HepG2 (cell line): Measurements from ENCODE around the gene RNFT2. TPM values are rescaled to one million over a fixed set of nuclear protein-coding genes. Genes with fewer than 3 reads are reported as not detected.

Experiments
- CC2D1A ChIP-seq: sonication (generic); formaldehyde crosslinking; IDR thresholded peaks from 2 replicates; pipeline ENCODE4 v1.8.1; 2023; ENCODE audit warnings: mild to moderate bottlenecking, missing genetic modification reagents
- ESRRA ChIP-seq: sonication (generic); formaldehyde crosslinking; IDR thresholded peaks from 2 replicates; pipeline ENCODE4 v1.5.1; 2020; ENCODE audit warnings: mild to moderate bottlenecking, low read depth, missing genetic modification reagents
- EZH2 ChIP-seq: conservative IDR thresholded peaks from 2 replicates; pipeline ENCODE4 v1.6.1; 2012; ENCODE audit warnings: mild to moderate bottlenecking, low read depth, low read length, moderate library complexity
- HOXD1 ChIP-seq: sonication (generic); formaldehyde crosslinking; IDR thresholded peaks from 2 replicates; pipeline ENCODE4 v1.5.0; 2020; ENCODE audit warnings: missing genetic modification reagents
- KAT2B ChIP-seq: fragments of 150-350 bp; IDR thresholded peaks from 2 replicates; pipeline ENCODE4 v1.6.1; 2014; ENCODE audit warnings: low read depth, low read length, borderline replicate concordance
- MAZ ChIP-seq, 2 experiments: sonication (generic) in 1 of 2; formaldehyde crosslinking in 1 of 2; IDR thresholded peaks; 2 replicates each; pipeline versions ENCODE4 v1.5.0 to v1.6.1; 2012 to 2020; ENCODE audit warnings: low read depth in 2 of 2, mild to moderate bottlenecking in 2 of 2, borderline replicate concordance in 1 of 2, improper control_type of control experiment in 1 of 2, low read length in 1 of 2, missing genetic modification reagents in 1 of 2, moderate library complexity in 1 of 2
- SAP130 ChIP-seq: IDR thresholded peaks from 2 replicates; pipeline ENCODE4 v1.6.1; 2016; ENCODE audit warnings: low read depth
- U2AF2 ChIP-seq: fragments of 200-400 bp; formaldehyde crosslinking; IDR thresholded peaks from 2 replicates; pipeline ENCODE4 v1.6.1; 2017; ENCODE audit warnings: low read depth, mild to moderate bottlenecking, low read length
- ZC3H4 ChIP-seq: sonication (generic); formaldehyde crosslinking; IDR thresholded peaks from 2 replicates; pipeline ENCODE4 v1.4.0; 2020; ENCODE audit warnings: missing genetic modification reagents, borderline replicate concordance
- ZNF230 ChIP-seq: sonication (generic); formaldehyde crosslinking; IDR thresholded peaks from 2 replicates; pipeline ENCODE4 v1.4.0; 2020; ENCODE audit warnings: mild to moderate bottlenecking, missing genetic modification reagents
- ZNF354B ChIP-seq: sonication (generic); formaldehyde crosslinking; IDR thresholded peaks from 2 replicates; pipeline ENCODE4 v1.8.0; 2022; ENCODE audit warnings: mild to moderate bottlenecking, missing genetic modification reagents
- ZNF382 ChIP-seq: sonication (generic); formaldehyde crosslinking; IDR thresholded peaks from 2 replicates; pipeline ENCODE4 v1.5.0; 2020; ENCODE audit warnings: missing genetic modification reagents, mild to moderate bottlenecking, borderline replicate concordance
- ZNF678 ChIP-seq: sonication (generic); formaldehyde crosslinking; IDR thresholded peaks from 2 replicates; pipeline ENCODE4 v1.4.0; 2020; ENCODE audit warnings: mild to moderate bottlenecking, missing genetic modification reagents
- ZNF747 ChIP-seq: sonication (generic); formaldehyde crosslinking; IDR thresholded peaks from 2 replicates; pipeline ENCODE4 v1.8.1; 2023; ENCODE audit warnings: missing genetic modification reagents, mild to moderate bottlenecking, borderline replicate concordance
- polyA plus RNA-seq, 8 experiments: library from polyadenylated mRNA; depleted of rRNA in 3 of 8; stranded (reverse) in 7 of 8; unstranded in 1 of 8; fragments of >200 nt; fragmentation: Illumina TruSeq in 4 of 8; extraction: Trizol in 4 of 8; gene quantifications; 2 replicates each; pipeline versions ENCODE4 v1.2.1 to v1.2.3, GENCODE V29; 2011 to 2016; ENCODE audit warnings: low read depth in 4 of 8, missing spikeins in 1 of 8, mixed read lengths in 1 of 8; ENCODE audit not compliant: insufficient read depth in 1 of 8
- total RNA-seq, 5 experiments: library from RNA; depleted of rRNA; stranded (reverse); fragments of >200 nt; fragmentation: Illumina TruSeq; extraction: Trizol; gene quantifications; 2 replicates each; pipeline ENCODE4 v1.2.3, GENCODE V29; 2016; ENCODE audit warnings: low read depth in 1 of 5
- TF ChIP-seq, protein P1 (sequence below): sonication (generic); formaldehyde crosslinking; IDR thresholded peaks from 2 replicates; pipeline ENCODE4 v1.4.0; 2020; ENCODE audit warnings: mild to moderate bottlenecking, missing genetic modification reagents
- TF ChIP-seq, protein P2 (sequence below): sonication (generic); formaldehyde crosslinking; IDR thresholded peaks from 2 replicates; pipeline ENCODE4 v1.8.0; 2022; ENCODE audit warnings: mild to moderate bottlenecking, missing genetic modification reagents, moderate library complexity
- TF ChIP-seq, protein P3 (sequence below): sonication (generic); formaldehyde crosslinking; IDR thresholded peaks from 2 replicates; pipeline ENCODE4 v1.8.1; 2023; ENCODE audit warnings: mild to moderate bottlenecking, inconsistent platforms, moderate library complexity, missing genetic modification reagents, borderline replicate concordance
- TF ChIP-seq, protein P4 (sequence below): sonication (generic); formaldehyde crosslinking; IDR thresholded peaks from 2 replicates; pipeline ENCODE4 v1.8.1; 2022; ENCODE audit warnings: mild to moderate bottlenecking, missing genetic modification reagents
- TF ChIP-seq, protein P5 (sequence below): sonication (generic); formaldehyde crosslinking; IDR thresholded peaks from 2 replicates; pipeline ENCODE4 v1.5.1; 2020; ENCODE audit warnings: mild to moderate bottlenecking, missing genetic modification reagents, moderate library complexity

Gene RNFT2
- total and polyA plus RNA-seq, 2 of the 13 experiments (the other 11 are each of a cell fraction or from before 2014, with no cell fraction given) = 3.3 to 8.3 TPM

DNA sequence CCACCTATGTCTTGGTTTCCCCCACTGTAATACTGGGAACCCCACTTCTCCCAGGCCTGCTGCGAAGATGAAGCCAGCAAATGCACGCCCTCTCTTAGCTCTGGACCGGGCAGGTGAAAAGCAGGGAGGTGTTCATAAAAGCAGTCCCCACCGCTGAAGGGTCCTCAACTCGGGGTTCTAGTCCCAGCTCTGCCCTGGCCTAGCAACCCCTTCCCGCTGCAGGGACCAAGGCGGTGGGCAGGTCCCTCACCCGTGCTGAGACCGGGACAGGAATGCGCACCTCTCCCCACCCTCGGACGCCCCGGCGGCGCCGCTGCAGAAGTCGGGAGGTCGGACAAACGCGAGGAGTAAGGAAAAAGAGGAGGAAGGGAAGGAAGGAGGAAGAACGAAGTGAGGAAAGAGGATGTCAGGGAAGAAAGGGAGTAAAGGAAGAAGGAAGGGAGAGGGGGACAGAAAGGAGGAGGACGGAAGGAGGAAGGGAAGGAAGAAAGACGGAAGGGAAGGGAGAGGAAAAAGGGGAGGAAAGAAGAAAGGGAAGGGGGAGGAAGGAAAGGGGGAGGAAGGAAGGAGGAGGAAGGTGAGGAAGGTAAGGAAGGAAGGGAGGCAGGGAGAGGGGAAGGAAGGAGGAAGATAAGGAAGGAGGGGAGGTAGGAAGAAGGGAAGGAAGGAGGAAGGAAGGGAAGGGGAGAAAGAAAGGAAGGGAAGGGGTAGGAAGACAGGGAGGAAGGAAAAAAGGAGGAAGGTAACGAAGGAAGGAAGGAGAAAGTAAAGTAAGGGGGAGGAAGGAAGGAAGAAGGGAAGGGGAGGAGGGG, 947 bp upstream of the RNFT2 start (continued):
- TF ChIP-seq, protein P1, sequence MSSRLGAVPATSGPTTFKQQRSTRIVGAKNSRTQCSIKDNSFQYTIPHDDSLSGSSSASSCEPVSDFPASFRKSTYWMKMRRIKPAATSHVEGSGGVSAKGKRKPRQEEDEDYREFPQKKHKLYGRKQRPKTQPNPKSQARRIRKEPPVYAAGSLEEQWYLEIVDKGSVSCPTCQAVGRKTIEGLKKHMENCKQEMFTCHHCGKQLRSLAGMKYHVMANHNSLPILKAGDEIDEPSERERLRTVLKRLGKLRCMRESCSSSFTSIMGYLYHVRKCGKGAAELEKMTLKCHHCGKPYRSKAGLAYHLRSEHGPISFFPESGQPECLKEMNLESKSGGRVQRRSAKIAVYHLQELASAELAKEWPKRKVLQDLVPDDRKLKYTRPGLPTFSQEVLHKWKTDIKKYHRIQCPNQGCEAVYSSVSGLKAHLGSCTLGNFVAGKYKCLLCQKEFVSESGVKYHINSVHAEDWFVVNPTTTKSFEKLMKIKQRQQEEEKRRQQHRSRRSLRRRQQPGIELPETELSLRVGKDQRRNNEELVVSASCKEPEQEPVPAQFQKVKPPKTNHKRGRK = peak; percentile 97; the same call in 1 of the 2 replicates
- TF ChIP-seq ZNF230 (CRISPR knock-in tag) = no peak
- no peak for TF ChIP-seq EZH2
- no peak for TF ChIP-seq ZNF382 (CRISPR knock-in tag)
- TF ChIP-seq, protein P2, sequence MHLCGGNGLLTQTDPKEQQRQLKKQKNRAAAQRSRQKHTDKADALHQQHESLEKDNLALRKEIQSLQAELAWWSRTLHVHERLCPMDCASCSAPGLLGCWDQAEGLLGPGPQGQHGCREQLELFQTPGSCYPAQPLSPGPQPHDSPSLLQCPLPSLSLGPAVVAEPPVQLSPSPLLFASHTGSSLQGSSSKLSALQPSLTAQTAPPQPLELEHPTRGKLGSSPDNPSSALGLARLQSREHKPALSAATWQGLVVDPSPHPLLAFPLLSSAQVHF (CRISPR knock-in tag) = 0 out of 2 replicates have a peak, but pooled peaks have one; percentile 28
- TF ChIP-seq KAT2B = no peak
- no peak for TF ChIP-seq ZC3H4 (CRISPR knock-in tag)
- no peak for TF ChIP-seq HOXD1
- no peak for TF ChIP-seq CC2D1A (CRISPR knock-in tag)
- 0 out of 2 replicates have a peak, but pooled peaks have one; percentile 5 for TF ChIP-seq ZNF747 (CRISPR knock-in tag)
- TF ChIP-seq U2AF2 = peak; percentile 88; the same call in 1 of the 2 replicates
- TF ChIP-seq, protein P3, sequence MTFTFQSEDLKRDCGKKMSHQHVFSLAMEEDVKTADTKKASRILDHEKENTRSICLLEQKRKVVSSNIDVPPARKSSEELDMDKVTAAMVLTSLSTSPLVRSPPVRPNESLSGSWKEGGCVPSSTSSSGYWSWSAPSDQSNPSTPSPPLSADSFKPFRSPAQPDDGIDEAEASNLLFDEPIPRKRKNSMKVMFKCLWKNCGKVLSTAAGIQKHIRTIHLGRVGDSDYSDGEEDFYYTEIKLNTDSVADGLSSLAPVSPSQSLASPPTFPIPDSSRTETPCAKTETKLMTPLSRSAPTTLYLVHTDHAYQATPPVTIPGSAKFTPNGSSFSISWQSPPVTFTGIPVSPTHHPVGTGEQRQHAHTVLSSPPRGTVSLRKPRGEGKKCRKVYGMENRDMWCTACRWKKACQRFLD = no peak
- no peak for TF ChIP-seq MAZ (IDR thresholded peaks at IDR 0.05; ENCODE audit: borderline replicate concordance, low read depth, low read length)
- TF ChIP-seq MAZ (CRISPR knock-in tag; IDR thresholded peaks at IDR 0.05; ENCODE audit: low read depth) = no peak
- TF ChIP-seq, protein P4, sequence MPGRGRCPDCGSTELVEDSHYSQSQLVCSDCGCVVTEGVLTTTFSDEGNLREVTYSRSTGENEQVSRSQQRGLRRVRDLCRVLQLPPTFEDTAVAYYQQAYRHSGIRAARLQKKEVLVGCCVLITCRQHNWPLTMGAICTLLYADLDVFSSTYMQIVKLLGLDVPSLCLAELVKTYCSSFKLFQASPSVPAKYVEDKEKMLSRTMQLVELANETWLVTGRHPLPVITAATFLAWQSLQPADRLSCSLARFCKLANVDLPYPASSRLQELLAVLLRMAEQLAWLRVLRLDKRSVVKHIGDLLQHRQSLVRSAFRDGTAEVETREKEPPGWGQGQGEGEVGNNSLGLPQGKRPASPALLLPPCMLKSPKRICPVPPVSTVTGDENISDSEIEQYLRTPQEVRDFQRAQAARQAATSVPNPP (CRISPR knock-in tag) = no peak
- no peak for TF ChIP-seq ZNF678 (CRISPR knock-in tag)
- TF ChIP-seq SAP130 (CRISPR knock-in tag) = 0 out of 2 replicates have a peak, but pooled peaks have one; percentile 17
- no peak for TF ChIP-seq ESRRA
- no peak for TF ChIP-seq ZNF354B (CRISPR knock-in tag)
- TF ChIP-seq, protein P5, sequence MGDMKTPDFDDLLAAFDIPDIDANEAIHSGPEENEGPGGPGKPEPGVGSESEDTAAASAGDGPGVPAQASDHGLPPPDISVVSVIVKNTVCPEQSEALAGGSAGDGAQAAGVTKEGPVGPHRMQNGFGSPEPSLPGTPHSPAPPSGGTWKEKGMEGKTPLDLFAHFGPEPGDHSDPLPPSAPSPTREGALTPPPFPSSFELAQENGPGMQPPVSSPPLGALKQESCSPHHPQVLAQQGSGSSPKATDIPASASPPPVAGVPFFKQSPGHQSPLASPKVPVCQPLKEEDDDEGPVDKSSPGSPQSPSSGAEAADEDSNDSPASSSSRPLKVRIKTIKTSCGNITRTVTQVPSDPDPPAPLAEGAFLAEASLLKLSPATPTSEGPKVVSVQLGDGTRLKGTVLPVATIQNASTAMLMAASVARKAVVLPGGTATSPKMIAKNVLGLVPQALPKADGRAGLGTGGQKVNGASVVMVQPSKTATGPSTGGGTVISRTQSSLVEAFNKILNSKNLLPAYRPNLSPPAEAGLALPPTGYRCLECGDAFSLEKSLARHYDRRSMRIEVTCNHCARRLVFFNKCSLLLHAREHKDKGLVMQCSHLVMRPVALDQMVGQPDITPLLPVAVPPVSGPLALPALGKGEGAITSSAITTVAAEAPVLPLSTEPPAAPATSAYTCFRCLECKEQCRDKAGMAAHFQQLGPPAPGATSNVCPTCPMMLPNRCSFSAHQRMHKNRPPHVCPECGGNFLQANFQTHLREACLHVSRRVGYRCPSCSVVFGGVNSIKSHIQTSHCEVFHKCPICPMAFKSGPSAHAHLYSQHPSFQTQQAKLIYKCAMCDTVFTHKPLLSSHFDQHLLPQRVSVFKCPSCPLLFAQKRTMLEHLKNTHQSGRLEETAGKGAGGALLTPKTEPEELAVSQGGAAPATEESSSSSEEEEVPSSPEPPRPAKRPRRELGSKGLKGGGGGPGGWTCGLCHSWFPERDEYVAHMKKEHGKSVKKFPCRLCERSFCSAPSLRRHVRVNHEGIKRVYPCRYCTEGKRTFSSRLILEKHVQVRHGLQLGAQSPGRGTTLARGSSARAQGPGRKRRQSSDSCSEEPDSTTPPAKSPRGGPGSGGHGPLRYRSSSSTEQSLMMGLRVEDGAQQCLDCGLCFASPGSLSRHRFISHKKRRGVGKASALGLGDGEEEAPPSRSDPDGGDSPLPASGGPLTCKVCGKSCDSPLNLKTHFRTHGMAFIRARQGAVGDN = peak; percentile 40
